HG03521 (cell line): Measurements from ENCODE around the gene SLC36A3.
"Not testable (repeated sequence)": the region's sequence is repeated elsewhere in the genome, so short reads cannot be mapped to it uniquely, and the experiment has no call there.

Experiments
- ATAC-seq: cut with Tn5 transposase; IDR thresholded peaks from one replicate; pipeline ENCODE4 v1.9.1; 2021; ENCODE audit warnings: mild to moderate bottlenecking, moderate library complexity; ENCODE audit not compliant: unreplicated experiment

Gene SLC36A3

DNA sequence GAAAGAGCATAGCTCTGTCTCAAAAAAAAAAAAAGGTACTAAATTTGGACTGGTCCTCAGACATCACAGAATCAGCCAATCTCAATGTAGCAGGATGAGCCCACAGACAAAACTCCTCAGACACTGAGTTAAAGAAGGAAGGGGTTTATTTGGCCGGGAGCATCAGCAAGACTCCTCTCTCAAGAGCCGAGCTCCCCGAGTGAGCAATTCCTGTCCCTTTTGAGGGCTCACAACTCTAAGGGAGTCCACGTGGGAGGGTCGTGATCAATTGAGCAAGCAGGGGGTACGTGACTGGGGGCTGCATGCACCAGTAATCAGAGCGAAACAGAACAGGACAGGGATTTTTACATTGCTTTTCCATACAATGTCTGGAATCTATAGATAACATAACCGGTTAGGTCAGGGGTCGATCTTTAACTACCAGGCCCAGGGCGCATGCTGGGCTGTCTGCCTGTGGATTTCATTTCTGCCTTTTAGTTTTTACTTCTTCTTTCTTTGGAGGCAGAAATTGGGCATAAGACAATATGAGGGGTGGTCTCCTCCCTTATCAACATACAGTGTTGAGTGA is 63.2 kb downstream of the SLC36A3 start:
- not testable (repeated sequence) for ATAC-seq

DNA sequence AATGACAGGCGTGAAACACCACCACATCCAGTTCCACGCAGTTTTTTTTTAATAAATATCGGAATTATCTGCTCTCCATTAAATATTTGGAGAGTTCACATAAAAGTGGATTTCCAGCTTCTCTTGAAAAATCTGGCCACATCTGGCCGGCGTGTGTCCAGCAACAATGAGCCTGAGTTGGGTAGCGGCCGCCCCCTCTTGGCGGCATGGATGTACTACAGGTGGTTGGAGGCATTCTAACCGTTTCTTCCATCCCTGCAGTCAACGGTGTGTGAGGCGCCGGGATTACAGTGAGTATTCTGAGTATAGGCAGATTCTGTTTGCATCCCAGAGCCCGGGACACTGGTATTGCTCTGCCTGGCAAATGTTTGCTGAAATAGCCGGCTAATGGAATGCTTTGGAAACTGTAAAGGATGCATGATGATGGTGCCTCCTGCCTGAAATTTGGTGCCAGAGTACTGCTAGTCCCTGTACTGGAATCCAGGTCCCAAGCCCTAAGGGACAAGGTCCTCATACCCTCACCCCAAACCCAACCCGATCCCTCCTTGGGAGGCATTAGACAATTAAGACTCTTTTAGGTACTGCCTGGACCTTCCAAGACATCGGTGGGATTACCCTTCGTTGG is 64.2 kb downstream of the SLC36A3 start:
- ATAC-seq = peak; percentile 34

DNA sequence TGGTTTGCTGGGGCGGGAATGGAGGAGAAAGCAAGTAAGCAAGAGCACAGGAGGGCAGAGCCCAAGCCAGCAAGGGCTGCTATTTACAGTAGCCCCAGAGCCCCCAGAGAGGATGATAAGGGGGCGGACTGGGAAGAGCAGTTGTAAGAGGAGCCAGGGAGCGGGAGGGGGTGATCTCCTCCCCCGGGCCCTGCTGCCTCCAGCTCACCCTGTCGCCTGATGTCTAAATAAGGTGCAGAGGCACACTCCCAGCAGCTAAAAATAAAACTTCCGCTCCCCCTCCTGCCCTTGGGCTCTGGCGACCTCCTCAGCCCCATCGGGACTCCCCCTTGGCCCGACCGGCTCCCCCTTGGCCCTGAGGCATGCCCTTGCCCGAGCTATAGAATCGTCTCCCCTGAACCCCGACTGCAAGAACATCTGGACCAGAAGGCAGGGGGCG is 65.2 kb downstream of the SLC36A3 start:
- ATAC-seq = peak; percentile 28

DNA sequence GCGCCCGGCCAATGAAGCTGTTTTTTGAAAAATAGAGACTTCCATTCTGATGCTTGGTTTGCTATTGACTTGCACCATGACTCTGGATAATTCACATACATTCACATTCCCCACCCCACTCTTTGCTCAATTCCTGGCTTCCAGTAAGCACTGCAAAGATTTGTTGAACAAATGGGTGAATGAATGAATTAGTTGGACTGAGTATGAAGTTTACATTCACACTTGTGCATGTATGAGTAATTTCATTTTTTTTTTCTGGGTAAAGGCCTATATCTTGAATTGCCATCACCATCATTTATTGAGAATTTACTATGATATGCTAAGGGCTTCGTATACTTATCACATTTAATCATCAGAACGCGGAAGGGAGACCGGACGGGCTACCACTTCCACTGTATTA is 65.9 kb downstream of the SLC36A3 start:
- ATAC-seq = no peak

DNA sequence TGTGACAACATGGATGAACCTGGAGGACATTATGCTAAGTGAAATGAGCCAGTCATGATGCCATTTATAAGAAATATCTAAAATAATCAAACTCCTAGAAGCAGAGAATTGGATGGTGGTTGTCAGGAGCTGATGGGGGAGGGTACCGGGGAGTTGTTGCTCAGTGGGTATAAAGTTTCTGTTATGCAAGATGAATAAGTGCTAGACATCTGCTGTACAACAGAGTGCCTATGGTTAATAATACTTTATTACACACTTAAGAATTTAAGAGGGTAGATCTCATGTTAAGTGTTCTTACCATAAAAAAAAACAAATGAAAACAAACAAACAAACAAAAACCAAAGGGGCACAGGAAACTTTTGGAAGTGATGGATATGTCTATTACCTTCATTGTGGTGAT is 66.7 kb downstream of the SLC36A3 start:
- ATAC-seq = no peak

DNA sequence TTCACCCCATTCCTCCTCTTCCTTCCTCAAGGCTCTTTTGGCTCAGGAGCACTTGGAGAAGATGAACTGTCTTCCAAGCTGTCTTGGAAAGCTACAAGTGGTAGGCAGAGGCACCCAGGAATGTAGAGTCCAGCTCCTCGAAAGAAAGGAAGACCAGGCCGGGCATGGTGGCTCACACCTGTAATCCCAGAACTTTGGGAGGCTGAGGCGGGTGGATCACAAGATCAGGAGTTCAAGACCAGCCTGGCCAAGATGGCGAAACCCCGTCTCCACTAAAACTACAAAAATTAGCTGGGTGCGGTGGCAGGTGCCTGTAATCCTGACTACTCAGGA is 68.4 kb downstream of the SLC36A3 start:
- ATAC-seq = not testable (repeated sequence)

DNA sequence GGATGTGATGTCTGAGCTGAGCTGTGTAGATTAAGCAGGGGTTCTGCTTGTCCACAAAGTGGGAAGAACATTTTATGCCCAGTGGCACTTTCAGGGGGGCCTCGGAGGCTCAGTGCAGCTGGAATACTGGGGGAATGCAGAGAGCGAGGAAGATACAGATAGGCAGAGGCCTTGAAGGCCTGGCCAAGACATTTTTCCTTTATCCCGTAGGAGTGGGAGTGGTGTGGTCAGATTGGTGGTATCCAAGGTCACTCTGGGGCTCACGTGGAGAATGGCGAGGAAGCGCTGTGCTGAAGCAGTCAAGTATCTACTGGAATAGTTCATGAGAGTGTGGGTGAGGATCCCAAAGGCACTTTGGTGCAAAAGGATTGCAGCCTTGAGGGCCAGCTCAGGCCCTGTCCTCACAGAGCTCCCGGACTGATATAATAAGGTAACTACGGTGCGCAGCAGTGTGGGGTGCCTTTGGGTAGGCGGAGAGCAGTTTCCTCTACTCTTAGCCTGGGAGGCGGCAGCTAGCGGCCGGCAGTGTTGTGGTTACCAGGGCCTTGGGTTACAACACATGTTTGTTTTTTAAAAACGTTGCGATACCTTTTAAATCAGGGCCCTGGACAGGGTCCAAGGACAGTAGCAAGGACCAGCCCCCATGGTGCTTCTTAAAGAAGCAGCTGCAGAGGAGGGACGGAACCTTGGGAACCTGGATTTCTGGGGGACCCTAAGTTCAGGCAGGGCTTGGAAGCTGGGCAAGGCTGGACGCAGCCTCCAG is 68.9 kb downstream of the SLC36A3 start:
- peak; percentile 69 for ATAC-seq

DNA sequence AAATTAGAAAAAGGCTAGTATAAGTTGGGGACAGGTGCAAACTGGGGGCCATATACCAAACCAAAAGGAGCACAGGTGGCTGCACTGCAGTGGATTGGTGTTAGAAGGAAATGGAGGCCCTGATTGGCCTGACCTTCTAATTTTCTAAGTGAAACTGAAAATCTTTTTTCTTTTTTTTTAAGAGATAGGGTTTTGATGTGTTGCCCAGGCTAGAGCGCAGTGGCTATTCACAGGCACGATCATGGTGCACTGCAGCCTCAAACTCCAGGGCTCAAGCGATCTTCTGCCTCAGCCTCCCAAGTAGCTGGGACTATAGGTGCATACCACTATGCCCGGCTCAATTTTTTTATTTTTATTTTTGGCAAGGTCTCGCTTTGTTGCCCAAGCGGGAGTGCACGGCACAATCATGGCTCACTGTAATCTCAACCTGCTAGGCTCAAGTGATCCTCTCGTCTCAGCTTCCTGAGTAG is 69.9 kb downstream of the SLC36A3 start:
- ATAC-seq = peak; percentile 49

DNA sequence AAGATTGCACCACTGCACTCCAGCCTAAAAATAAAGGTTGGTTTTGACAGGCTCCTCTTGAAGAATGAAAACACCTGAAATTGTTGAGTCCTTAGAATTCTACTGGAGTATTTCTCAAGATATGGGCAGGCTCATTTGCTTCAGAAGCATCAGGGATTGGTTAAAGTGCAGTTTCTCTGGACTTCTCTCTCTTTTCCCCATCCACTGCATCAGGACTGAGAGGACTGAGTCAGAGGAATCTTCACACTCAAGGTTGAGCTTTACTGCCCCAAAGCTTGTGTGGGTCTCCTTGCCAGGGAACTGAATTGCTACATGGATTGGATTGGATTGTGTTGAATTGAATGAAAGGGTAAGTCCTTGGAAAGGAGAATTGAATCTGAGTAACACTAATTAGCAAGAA is 72.2 kb downstream of the SLC36A3 start:
- no peak for ATAC-seq

DNA sequence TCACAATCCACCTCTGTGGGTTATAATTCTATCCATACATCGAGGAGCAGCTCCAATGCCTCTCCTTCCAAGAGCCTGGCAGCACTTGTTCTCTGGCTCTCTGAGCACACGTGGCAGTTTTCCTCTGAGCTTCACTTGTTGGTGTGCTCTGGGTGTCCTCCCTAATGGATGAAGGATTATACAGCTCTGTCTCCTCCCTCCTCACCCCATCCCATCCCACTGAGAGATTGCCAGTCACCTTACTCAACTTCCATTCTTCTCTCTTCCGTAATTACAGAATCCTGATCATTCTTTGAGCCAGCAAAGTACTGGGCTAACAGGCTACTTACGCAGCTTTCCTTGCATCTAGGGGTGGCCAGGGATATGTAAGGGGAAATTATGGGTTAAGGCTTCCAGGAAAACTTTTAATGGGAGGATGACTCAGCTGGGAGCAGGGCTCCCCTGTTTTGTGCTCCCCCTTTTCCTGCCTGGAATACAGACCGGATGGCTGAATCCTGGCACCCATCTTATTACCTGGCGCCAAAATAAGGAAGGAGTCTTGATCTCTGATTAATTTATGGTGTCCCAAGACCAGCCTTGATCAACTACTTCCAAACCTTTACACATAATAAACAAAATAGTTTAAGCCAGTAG is 73.4 kb downstream of the SLC36A3 start:
- ATAC-seq = no peak

DNA sequence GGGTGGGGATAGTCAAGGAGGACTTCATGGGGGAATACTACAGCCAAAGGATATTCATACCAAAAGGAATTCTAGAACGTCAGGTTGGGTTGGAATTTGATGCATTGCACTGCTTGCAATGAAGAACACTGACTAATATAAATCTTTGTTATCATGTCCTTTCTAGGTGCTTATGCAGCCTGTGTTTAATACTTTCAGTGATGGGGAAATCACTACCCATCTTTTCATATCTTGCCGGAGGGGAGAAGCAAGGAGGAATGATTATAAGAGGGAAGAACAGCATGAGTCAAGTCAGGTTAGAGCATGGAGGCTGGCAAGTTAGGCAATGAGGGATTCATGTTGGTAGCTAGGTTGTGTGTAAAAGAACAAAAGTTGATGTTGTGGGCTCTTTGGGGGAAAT is 74.6 kb downstream of the SLC36A3 start:
- ATAC-seq = no peak

DNA sequence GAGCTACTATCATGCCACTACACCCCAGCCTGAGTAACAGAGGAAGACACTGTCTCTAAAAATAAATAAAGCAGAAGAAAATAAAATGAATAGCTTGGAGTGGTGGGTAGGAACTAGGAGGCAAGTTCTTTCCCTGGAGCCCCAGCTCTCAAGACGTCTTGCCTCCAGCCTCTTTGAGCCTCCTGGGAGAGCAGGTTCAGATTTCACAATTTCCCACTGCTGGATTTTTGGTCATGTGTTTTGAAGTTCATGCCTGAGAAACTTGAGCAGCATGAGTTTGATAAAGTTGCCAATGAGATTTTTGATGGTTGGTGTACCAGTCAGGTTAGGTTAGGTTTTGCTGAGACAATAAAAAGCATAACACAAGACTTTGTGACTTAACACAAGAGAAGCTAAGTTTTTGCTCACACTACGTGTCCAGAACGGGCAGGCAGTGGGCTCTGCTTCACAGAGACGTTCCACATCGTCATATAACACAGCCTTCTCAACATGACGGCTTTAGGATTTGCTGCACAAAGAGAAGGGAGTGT is 75.6 kb downstream of the SLC36A3 start:
- no peak for ATAC-seq
